ENCODE data around the gene MAML2.
A peak's percentile ranks its signal among the peaks of the same experiment; 100 is the strongest.

The MAML2 gene

DNA sequence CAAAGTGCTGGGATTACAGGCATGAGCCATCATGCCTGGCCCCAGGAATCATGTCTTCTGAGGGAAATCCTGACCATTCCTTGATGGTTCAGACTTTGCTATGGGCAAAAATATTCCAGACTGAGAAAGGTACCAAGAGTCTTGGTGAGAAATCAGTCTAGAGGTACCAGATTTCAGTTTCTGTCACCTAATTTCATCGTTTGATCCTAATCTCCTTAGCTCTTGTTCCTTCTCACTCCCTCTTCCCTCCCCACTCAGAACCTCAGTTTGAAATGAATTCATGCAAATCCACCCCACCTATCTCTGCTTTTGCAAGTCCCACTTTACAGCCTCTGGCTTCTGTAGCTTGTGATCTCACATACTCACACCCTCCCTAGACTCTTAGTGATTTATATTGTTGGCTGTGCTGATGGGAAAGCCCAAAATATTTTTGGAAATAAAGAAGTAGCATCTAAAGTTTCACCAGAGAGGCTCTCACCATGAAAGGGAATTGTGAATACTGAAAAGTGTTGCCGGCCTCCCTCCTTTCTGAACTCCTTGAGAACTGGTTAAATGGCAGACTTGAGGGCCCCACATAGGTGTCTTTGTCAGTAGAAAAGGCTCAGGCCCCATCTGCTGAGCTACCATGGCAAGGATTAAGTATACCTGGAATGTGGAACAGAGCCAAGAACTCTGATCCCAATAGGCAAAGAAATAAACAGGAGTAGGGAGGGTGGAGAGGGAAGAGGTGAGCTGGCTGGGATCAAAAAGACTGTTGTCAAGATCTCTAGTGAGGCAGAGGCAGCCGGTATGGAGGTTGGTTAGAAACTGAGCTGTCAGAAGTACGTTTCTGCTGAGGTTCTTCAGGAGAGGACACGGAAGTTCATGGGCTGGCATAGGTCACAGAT, 228.6 kb downstream of the MAML2 start:
- DNase-seq = no peak

DNA sequence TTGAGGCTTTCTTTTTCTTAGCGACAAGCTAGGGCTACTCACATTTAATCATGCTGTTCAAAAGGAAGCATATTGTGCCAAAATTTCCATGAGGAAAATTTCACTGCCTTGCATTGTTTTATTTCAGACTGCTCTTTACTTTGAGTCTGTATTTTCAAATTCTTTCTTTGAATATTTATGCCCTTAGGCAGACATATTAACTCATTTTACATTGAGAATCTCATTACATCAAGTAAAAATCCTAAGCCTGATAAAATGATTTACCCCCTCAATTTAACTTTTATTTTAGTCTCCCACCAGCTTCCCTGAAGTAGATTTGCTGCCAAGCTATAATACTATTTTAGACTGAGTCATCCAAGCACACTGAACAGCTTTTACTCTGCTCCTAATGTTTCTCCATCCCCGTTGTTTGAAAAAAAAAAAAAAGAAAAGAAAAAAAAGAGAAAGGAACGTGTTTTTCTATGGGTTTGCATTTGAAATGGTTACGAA, 229.8 kb downstream of the MAML2 start:
- DNase-seq = no peak

DNA sequence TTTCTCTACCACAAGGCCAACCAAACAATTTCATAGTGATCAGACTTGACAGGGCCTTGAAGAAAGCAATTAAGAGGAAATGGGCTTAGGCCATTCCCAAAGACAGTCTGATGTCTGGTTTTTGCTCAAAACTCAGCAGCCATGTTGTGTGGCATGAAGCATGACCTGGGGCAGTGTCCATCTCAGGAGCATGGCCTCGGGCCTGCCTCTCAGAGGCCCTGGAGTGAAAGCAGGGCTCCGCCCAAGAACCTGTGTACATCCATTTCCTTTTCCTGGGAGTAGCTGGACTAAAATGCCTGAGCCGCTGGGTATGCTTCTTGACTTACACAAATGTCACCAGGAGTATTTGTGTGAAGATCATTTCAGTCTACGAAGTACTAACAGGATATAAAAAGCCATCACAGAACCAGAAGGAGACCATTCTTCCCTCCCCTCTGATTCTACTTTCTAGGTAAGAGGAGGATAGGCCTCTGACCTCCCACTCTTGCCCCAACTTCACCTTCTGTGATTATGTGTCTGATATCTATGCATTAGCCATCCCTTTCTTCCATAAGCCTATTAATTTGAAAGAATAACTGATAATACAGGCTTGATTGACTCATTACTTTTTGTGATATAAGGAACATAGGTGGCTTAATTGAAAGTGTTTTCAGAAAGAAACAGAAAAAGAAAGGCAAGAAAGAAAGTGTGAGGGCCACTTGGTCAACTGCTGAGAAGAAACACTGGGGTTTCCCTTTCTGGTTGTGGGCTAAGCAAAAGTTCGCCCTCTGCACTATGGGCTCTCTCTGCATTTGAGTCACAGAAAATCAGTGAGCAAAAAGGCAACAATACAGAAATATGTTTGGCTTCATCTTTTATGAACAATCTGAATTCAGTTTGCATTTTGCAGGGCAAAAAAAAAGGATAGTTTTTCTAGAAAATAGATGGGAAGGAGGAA, 230.5 kb downstream of the MAML2 start:
- DNase-seq = peak; percentile 15 to 44

DNA sequence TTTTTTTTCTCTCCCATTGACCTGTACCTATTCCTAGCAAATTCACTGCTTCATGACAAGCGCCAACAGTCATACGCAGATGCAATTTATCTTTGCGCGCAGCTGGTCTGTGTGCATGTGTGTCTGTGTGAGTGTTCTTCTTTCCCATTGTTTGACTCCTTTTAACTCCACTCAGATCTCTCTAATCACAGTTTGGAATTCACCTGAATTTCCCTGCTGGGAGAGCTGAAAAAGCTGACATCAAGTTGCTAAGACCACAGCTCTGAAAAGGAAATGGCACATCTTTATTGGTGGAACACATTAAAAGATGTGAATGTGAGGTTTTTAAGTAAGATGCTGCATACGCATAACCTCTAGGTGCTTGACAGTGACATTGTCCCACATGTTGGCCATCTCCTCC, 231.7 kb downstream of the MAML2 start:
- no peak for DNase-seq

DNA sequence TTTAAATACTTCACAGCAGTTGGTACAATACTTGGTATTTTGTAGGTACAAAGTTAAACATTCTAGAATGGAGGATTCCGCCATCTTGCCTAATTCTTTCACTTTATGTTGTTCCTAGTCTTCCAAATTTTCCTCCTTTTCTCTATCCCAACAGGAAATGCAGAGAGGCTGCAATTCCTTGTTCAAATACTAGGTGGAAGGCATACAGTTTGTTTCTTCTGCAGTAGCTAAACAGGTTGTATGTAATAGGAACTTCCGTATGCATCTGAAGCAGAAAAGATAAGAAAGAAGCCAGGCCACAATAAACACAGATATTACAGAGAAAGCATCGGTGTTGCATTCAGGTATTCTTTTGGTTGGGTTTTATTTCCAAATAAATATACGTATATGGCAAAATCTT, 232.7 kb downstream of the MAML2 start:
- no peak for DNase-seq

DNA sequence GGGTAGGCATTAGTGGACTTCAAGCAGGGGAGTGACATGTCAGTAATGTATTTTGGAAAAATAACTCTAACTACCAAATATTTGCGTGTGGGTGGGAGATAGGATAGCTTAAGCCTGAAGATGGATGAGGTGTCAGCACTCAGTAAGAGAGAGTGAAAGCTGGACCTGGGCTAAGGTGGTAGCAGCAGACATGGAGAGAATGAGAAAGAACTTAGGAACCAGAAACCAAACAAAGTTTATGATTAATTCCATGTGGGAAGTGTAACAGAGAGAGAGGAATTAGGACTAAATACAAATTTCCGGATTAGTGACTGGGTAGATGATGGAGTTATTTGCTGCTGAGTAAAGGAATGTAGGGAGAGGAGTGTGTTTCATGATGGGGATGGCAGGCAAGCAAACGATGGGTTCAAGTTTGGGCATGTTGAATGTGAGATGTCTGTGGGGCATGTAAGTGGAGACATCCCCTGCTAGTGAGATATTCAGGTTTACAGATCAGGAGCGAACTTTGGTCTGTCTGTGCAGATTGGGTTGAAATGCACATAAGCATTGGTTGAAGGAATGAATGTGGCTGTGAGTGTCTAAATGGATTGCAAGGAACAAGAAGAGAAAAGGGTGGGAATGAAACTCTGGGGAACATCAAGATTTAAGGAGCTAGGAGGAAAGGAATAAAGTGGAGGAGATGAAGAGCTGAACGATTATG, 233.5 kb downstream of the MAML2 start:
- no peak for DNase-seq

DNA sequence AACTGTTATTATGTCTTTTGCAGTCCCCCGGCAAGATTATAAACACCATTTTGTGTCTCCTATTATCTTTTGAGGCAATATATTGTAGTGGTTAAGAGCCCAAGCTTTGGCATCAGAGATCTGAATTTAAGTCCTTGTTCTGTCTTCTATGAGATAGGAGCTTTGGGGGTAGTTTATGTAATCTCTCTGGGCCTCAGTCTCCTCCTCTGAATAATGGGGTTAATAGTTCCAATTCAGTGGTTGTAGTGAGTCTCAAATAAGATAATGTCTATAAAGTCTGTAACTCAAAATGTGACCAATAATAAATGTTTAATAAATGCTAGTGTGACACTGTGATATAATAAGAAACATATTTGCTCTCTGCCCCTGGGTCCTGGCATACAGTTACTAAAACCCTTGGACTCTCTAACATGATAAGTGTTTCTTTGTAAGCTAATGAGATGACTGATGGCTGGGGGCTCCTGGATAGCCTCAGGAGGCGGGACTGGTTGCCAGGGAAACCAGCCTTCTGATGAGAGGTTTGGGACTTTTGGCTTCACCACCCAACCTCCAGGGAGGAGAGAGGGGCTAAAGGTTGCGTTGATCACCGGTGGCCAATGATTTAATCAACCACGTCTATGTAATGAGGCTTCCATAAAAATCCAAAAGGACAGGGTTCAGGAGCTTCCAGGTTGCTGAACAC, 235.7 kb downstream of the MAML2 start:
- no peak for DNase-seq

DNA sequence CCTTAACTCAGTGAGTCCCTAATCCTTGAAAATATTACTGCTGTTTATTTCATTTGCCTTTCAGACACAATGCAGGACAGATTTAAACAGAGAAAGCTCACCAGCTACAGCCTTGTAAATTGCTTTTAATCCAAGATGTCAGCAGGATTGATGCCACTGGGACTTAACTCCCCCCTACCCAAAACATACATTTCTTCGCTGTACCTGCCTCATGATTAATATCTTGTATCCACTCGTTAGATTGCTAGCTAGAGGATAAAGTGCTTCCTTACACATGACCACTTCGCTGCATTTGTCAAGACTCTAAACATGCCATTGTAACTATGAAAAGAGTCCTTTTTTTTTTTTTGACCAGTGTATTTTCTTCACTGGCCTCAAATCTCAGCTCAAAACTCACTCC, 236.3 kb downstream of the MAML2 start:
- no peak for DNase-seq

DNA sequence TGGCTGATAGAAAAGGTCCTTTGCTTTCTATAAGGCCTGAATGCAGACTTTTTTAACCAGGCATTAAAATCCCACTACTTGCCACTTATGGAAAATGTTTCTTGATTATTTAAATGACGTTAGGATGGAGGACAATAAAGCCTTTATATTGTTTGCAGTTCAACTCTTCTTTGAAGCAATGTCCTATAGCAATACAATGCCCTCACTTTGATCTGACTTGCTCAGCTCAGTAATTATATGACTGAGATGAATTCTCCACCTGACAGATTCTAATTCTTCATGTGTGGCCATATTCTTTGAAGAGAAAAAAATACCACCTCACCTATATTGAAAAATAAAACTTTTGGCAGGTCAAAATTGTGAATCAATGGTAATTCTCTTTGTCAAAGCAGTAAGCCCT, 237.1 kb downstream of the MAML2 start:
- DNase-seq = no peak

DNA sequence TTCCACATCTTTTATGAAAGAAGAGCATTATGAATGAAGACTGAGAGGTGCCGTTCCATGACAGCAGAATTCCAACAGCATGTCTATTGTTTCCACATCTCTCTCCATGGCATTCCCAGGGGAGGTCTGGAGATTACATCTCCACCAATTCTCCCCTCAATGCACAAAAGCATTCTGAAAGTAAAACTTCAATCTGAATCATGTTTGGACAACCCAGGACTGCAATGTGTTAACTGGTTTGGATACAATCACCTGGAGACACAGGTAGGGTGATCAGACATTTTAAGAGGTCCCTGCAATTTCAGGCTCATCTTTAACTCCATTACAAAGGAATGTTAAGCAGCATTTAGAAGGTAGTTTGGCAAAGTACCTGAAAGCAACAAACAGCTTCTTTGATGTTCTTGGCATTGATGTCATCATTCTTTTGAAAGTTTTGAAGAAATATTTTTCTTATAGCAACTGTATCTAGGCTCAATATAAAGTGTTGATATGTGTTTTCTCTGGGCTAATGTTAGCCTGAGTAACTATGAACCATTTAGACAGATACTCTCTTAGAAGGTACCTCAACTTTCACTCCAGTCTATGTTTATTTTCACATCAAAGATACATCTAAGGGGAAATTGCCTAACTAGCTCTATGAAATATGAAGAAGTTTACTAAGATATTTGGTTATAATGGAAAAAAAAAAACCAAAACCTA, 237.6 kb downstream of the MAML2 start:
- DNase-seq = no peak

DNA sequence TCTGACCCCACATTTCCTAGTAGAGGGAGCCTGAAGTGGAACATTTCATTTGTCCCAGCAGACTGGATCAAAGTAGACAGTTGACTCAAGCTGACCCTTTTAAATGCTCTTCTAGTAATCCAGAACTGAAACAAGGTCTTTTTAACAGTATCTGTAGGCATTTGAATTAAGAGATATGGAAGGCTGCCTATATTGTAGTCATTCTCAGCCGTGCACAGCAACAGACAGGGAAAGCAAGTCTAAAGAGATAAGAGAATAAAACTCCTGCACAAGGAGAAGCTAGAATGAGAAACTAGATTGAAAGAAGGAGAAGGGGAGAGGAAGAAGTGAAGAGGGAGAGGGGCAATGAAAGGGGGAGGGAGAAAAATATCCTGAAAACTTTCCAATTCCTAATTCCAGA, 238.5 kb downstream of the MAML2 start:
- no peak for DNase-seq

DNA sequence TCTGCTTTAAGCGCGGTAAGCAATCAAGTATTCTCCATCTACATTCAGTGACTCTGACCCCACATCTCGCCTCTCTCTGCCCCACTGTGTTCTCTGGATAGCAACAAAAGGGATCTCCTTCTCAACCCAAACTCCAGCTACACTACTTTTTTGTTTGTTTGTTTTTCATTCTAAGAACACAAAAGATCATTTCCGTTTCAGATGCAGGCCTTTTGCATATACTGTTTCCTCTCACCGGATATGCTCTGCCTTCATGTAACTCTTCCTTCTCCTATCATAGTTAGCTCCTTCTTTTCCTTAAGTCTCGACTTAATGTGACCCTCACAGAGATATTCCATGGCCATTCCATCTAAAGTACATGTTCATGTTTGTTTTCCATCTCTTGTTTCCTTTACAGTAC, 239.3 kb downstream of the MAML2 start:
- no peak for DNase-seq

DNA sequence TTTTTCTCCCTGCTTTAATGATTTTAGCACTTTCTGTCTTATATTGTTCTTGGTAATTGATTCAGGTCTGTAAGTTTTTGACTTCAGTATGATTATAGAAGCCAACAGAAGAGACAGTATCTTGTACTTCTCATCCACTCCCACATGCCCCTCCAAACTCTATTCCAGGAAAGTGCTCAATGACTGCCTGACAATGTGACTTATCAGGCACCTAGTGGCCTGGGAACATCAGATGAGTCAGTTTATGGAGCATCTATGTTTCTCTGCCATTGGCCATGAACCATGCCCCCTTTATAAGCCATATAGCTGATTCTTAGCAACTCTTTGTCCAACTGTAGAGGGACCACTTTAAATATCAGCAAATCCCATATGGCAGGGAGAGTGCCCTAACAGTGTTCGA, 239.9 kb downstream of the MAML2 start:
- no peak for DNase-seq

DNA sequence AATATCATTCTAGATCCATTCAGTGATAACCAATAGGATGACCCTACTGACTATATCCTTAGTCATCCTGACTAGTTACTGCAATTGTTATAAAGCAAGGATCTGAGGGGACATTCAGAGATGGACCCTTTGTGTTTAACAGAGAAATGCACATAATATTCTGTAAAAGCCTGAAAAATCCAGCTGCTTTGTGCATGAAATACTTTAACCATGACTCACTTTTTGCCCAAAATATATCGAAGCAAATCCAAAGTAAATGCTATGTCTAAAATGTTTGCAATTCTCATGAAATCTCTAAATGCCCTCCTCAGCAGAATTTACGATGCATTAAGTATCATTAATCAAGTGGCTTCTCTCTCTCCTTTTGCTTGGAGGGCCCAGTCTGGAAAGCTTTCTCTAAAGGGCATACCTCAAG, 240.3 kb downstream of the MAML2 start:
- DNase-seq = no peak

DNA sequence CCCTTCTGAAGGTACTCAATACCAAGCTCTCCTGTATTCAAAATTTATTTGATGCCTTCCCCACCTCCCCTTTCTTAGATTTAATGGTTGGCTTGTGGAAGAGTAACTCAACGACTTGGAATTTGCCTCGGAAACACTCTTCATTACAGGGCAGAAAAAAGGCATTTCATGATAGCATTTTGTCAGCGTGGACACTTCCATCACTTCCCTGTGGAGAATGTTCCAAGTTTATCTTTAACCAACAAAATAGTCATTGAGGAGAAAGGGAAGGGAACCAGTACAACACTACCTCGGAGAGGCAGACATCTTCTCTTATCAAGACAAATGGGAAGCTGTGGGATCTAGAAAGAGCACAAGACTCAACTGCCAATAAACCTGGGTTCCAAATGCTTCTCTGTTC, 241.8 kb downstream of the MAML2 start:
- no peak for DNase-seq

DNA sequence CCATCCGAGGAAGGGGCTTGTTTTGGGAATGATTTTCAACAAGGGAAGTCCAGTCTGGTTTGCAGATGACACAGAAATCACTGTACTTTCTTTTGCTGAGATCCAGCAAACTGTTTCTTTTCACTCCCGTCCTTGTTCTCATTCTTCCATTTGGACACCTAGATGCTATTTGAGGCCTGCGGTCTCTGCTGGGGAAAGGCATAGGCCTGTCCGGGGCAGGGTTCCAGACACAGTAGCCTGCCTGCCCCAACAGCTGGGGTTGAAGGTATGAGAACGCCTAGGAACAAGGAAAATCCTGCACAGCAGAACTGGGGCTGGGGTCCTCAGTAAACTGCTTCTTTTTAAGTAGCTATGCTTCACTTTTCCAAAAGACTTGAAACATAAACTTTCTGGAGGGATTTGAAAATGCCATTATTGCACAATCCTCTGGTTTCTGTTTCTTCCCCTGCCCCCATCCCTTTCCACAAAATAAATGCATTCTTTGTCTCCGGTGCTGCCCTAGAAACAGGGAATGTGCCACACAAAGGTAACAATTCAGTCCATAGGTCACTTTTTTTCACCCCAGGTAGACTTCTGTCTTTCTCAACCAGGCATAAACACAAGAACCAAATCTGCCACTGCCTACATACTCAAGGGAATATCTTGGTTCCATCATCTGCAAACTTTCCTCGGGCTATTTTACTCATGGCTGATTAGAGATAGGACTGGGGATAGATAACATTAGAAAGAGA, 244.3 kb downstream of the MAML2 start:
- DNase-seq = no peak

DNA sequence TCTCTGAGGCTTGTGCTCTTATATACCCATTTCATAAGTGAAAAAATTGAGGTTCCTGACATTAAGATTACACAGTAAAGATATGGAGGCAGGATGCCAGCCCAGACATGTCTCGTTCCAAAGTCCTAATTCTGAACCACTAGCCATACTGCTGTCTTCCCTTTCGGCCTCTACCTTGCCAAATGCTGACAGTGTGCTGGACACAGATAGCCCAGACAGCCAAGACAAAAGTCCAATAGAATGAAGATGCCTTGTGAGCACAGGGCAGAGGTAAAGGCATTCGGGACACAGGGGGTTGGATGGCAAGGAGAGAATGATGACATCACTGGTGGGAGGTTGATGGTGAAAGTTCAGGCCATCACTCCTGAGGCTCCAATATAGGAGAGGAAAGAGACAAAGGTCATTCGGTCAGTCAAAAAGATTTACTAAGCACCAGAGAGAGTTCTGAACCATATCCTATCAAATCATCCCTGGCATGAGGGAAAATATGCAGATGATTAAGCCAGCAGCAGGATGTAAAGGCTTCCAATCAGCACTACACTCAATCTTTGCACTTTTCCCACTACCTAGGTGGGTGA, 245.1 kb downstream of the MAML2 start:
- no peak for DNase-seq

DNA sequence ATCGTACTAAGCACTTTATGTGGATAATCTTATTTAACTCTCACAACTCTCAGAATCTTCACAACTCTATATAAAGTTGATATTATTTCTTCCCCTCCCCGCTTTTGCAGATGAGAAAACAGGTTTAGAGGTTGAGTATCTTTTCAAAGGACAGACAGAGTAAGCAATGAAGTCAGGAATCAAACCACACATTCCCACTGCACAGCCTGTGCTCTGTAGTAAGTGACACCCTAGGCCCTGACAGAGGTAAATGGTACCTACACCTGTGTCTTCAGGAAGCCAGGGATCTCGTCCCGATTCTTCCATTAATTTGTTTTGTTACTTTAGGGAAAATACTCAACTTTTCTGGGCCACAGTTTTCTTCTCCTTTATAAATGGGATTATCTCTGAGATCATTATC, 246.6 kb downstream of the MAML2 start:
- DNase-seq = no peak

DNA sequence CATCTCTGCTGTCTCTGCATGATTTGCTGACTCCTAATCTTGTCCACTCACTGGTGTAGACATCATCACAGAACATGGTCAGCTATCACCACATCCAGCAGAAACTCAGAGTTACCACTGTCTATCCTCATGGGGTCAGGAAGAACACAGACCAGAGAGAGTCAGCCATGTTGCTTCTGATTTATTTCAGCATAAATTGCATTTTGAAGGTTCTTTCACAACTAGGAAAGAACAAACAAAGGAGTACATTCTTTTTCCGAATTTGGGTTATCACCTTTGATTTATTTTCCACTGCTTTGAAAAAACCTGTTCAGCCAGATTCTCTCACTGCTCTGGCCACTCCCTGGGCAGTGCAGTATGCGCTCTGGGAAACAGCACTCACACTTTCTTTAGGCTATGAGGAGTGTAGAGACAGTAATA, 247.1 kb downstream of the MAML2 start:
- DNase-seq = no peak

DNA sequence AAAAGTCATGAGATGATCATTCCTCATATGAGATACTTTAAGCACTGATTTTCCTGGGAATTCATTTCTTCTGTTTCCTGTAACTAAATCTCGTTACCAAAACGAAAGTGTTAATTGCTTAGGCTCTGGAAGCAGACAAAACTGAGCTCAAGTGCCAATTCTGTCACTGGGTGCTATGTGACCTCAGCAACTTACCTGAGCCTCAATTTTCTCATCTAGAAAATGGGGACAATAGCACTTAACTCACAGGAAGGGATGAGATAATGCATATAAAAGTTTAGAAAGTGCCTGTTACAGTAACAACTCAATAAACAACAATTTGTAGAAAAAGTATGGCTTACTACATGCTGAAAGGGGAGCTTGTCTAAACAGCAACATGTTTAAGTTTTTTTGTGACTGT, 248.8 kb downstream of the MAML2 start:
- no peak for DNase-seq

DNA sequence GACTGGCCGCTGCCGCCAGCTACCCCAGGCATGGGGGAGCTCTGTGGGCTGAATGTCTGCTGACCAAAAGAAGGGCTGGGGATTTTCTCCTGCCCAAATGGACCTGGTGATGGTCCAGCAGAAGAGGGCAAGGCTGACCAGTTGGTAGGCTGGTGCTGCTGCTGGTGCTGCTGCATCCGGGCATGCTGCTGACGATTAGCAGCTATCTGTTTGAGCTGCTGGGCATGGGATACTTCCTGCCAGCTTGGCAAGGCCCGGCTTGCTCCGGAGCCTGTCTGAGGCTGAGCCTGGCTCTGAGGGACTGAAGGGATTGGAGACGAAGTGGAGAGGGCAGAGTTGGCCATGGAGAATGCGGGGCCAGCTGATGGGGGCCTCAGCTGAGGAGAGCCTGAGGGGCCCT, 250.5 kb downstream of the MAML2 start:
- DNase-seq = no peak

All from activated CD4-positive, alpha-beta T cell treated with anti-CD3 and anti-CD28 coated beads, Interleukin-2, amount 50 U/mL, for 48 hours (primary cell).